Prostate gland (tissue), 2 donors: ENCODE data around the gene PTGER2. TPM values are rescaled to one million over a fixed set of nuclear protein-coding genes. Genes with fewer than 3 reads are reported as not detected.

Experiments
- DNase-seq: peaks from one replicate; pipeline ENCODE4 v3.0.0-alpha.2; 2019; ENCODE audit warnings: low spot score
- H3K27ac ChIP-seq, 2 donors: fragments of 200-600 bp; sonication (generic); 2 replicates each; pipeline ENCODE4 v1.5.1; 2017 to 2019
- H3K27me3 ChIP-seq: fragments of 200-600 bp; sonication (generic); replicated peaks from 2 replicates; pipeline ENCODE4 v1.5.1; 2019; ENCODE audit not compliant: insufficient read depth
- H3K36me3 ChIP-seq, 2 donors: fragments of 200-600 bp; sonication (generic); 1 replicate in 1 of 2; 2 replicates in 1 of 2; pipeline versions ENCODE4 v1.5.1 to v1.8.1; 2017 to 2019
- H3K4me1 ChIP-seq: fragments of 200-600 bp; sonication (generic); replicated peaks from 2 replicates; pipeline ENCODE4 v1.5.1; 2019
- H3K4me3 ChIP-seq, 2 donors: fragments of 200-600 bp; sonication (generic); 2 replicates each; pipeline ENCODE4 v1.5.1; 2017 to 2019
- H3K9me3 ChIP-seq: fragments of 200-600 bp; sonication (generic); 2 replicates; pipeline ENCODE4 v1.5.1; 2017
- POLR2A ChIP-seq: fragments of 450-650 bp; IDR thresholded peaks from one replicate; pipeline ENCODE4 v1.6.1; 2016; ENCODE audit warnings: antibody characterized with exemption, mild to moderate bottlenecking
- POLR2AphosphoS5 ChIP-seq: sonication (generic); formaldehyde crosslinking; IDR thresholded peaks from one replicate; pipeline ENCODE4 v1.6.1; 2017; ENCODE audit warnings: antibody characterized with exemption
- WGBS: methylation state at CpG from one replicate; pipeline ENCODE4 v1.1.5; 2018; 5-methylcytosine and 5-hydroxymethylcytosine counted together
- intact Hi-C: fragments of 100-400 bp; cut with DNase I; formaldehyde crosslinking; loops from one replicate; pipeline ENCODE4 v1.14.2; 2022
- total RNA-seq, 2 donors: library from RNA; depleted of rRNA; stranded (reverse); fragments of >200 nt; gene quantifications; one replicate each; pipeline ENCODE4 v1.1.0, GENCODE V29; 2016
- TF ChIP-seq, protein P1 (sequence below), 4 experiments: fragments of 200-600 bp in 2 of 4; fragments of 450-650 bp in 2 of 4; sonication (generic) in 2 of 4; IDR thresholded peaks; 1 replicate in 3 of 4; 2 replicates in 1 of 4; pipeline ENCODE4 v1.5.1; 2016 to 2019; ENCODE audit warnings: antibody characterized with exemption in 4 of 4, mild to moderate bottlenecking in 2 of 4, moderate library complexity in 2 of 4

Gene PTGER2
- total RNA-seq, 2 donors from 2014 or later, result 5.4 to 8.9 TPM

DNA sequence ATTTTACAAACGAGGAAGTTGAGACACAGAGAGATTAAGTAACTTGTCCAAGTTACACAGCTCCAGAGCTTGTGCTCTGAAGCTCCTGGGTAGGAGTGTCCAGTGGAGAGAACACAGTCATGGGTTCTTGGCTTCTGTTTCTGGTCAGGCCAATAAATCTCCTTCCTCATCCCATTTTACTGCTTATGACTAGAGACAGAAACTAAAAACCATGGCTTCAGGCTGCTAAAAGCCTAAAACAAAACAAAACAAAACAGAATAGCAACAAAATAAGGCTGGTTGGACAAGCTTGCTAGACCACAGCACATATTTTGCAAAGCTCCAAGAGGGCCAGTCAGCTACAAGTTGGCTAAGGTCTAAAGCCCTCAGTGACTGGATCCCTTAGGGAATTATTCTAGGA is 49.8 kb downstream of the PTGER2 start:
- Histone ChIP-seq H3K36me3 (no peaks in the 10 kb centered on the region), H3K9me3 (no peaks in the 10 kb centered on the region), H3K4me1 (no peaks in the 10 kb centered on the region), H3K27ac (no peak overlapping the region), H3K27me3 (no peaks in the 10 kb centered on the region), H3K4me3 (no peak overlapping the region)
- intact Hi-C loops, result no loop called here
- TF ChIP-seq POLR2AphosphoS5, result peak; percentile 5
- TF ChIP-seq, protein P1, sequence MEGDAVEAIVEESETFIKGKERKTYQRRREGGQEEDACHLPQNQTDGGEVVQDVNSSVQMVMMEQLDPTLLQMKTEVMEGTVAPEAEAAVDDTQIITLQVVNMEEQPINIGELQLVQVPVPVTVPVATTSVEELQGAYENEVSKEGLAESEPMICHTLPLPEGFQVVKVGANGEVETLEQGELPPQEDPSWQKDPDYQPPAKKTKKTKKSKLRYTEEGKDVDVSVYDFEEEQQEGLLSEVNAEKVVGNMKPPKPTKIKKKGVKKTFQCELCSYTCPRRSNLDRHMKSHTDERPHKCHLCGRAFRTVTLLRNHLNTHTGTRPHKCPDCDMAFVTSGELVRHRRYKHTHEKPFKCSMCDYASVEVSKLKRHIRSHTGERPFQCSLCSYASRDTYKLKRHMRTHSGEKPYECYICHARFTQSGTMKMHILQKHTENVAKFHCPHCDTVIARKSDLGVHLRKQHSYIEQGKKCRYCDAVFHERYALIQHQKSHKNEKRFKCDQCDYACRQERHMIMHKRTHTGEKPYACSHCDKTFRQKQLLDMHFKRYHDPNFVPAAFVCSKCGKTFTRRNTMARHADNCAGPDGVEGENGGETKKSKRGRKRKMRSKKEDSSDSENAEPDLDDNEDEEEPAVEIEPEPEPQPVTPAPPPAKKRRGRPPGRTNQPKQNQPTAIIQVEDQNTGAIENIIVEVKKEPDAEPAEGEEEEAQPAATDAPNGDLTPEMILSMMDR (IDR thresholded peaks at IDR 0.05), result no peak
- no peak for DNase-seq
- WGBS, result 47% methylated on average over 1 of the region's 1 CpG

GRCh38 chr14:52365071-52365470 is 51.0 kb downstream of the PTGER2 start:
- DNase-seq, result no peak
- Histone ChIP-seq H3K4me3 (no peak overlapping the region), H3K4me1 (no peaks in the 10 kb centered on the region), H3K36me3 (no peaks in the 10 kb centered on the region), H3K27me3 (no peaks in the 10 kb centered on the region), H3K27ac (no peak overlapping the region), H3K9me3 (no peaks in the 10 kb centered on the region)
- 80% methylated on average over 1 of the region's 1 CpG for WGBS
- TF ChIP-seq POLR2A (no peak), POLR2AphosphoS5 (no peak)
- TF ChIP-seq, protein P1 (IDR thresholded peaks at IDR 0.05), result no peak
- intact Hi-C loops, result no loop called here

DNA sequence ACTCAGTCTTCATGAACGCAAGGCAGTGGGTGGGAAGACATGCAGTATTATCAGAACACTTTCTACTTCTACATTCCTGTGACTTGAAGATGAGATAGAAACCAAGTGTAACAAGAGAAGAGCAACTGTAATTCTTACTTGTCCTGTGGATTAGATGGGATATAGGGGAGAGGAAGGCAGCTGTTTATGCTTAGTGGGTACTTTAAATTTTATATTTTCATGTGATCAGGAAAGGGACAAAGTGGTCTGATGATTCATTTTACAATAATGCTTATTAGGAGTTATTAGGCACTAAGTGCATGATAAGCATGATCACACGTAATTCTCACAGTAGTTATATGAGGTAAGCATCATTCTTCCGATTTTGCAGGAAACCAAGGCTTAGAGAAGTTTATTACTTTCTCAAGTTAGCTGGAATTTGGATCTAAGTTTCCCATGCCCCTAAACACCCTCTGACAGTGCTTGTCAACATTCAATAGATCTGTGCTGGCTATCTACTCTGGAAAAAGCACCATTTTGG is 52.7 kb downstream of the PTGER2 start:
- 52% methylated on average over 3 of the region's 3 CpGs for WGBS
- no peaks in the 10 kb centered on the region for H3K4me1 ChIP-seq
- no peak for DNase-seq
- TF ChIP-seq POLR2AphosphoS5, result no peak
- TF ChIP-seq, protein P1 (IDR thresholded peaks at IDR 0.05), result no peak
- TF ChIP-seq POLR2A, result no peak
- intact Hi-C loops, result no loop called here
- H3K27ac ChIP-seq, result no peak overlapping the region
- no peaks in the 10 kb centered on the region for H3K27me3 ChIP-seq
- no peaks in the 10 kb centered on the region for H3K9me3 ChIP-seq
- H3K36me3 ChIP-seq, result no peaks in the 10 kb centered on the region
- no peak overlapping the region for H3K4me3 ChIP-seq

- H3K9me3 ChIP-seq, result no peaks in the 10 kb centered on the region
- intact Hi-C loops, result no loop called here
- no peaks in the 10 kb centered on the region for H3K36me3 ChIP-seq
- no peaks in the 10 kb centered on the region for H3K27me3 ChIP-seq
- H3K4me3 ChIP-seq, result no peak overlapping the region
- H3K4me1 ChIP-seq, result no peaks in the 10 kb centered on the region
- no peak for DNase-seq
- WGBS, result 58% methylated on average over 3 of the region's 3 CpGs
- peak overlapping the region in 1 of 2 donors; percentile 46 for H3K27ac ChIP-seq
- TF ChIP-seq POLR2A, result no peak
- TF ChIP-seq POLR2AphosphoS5, result peak; percentile 24
These were observed 55.2 kb downstream of the PTGER2 start for GRCh38 chr14:52369305-52369801.

- Histone ChIP-seq H3K4me1 (no peaks in the 10 kb centered on the region), H3K27me3 (no peaks in the 10 kb centered on the region), H3K4me3 (no peak overlapping the region), H3K36me3 (no peaks in the 10 kb centered on the region), H3K9me3 (no peaks in the 10 kb centered on the region), H3K27ac (no peak overlapping the region)
- DNase-seq, result no peak
- intact Hi-C loops, result no loop called here
- 52% methylated on average over 4 of the region's 4 CpGs for WGBS
- TF ChIP-seq, protein P1 (IDR thresholded peaks at IDR 0.05), result no peak
- TF ChIP-seq POLR2A, result no peak
- no peak for TF ChIP-seq POLR2AphosphoS5
These were observed 56.4 kb downstream of the PTGER2 start for GRCh38 chr14:52370406-52370935.
